ENCODE results near the gene TRIM9.

The TRIM9 gene

GRCh38 chr14:51094901-51095853 is at the start of gene TRIM9:
Gene TRIM9, minus strand, starts transcription at chr14:51095105. Its CDS starts 166 bp downstream, at chr14:51094939.
- DNase-seq, result peak; percentile 97

GRCh38 chr14:51140856-51141255 is 46.0 kb upstream of the TRIM9 start:
- no peak for DNase-seq

DNA sequence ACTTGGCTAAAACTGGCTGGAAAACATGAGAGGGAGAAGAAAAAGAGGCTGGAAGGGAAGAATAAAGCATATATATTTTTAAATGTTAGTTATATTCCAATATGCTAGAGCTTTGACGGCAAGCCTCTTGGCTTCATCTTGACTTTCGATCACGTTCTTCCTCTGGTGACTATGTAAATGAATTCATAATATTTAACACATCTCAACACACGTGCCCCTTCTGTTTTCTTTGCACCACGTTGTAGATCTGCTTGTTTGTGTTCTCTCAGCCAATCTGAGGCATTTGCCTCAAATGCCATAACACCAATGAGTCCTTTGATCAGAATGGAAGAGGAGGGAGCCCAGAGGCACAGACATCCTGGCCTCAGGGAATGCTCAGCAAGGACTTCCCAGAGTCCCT is 45.4 kb upstream of the TRIM9 start:
- DNase-seq, result no peak

DNA sequence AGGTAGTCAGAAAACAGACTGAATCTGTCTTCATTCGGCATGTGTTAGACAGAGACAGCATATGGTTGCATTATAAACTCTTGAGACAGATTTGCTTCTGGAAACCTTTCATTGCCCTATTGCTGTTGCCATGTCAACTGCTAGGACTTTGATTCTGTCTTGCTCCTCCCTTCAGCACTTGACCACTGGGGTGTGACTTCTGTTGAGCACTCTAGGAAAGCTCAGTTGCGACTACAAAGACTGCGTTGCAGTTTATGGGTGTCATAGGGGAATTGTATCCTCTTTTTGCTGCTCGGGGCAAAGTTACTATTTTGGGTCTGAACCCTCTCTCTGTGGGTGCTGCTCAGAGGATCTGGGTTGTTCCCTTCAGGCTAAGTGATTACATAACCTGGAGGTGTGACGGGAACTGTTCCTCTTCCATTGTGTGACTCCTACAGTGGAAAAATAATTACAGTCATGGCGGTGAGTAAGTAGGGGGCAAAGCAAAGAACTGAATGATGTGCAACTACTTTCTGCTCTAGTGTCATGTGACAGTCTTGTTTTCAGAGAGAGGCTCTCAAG is 44.3 kb upstream of the TRIM9 start:
- DNase-seq, result no peak

GRCh38 chr14:51138404-51139103 is 43.6 kb upstream of the TRIM9 start:
- no peak for DNase-seq

- no peak for DNase-seq
Measured at GRCh38 chr14:51131516-51131915, 36.6 kb upstream of the TRIM9 start.

GRCh38 chr14:51129130-51129529 is 34.2 kb upstream of the TRIM9 start:
- no peak for DNase-seq

GRCh38 chr14:51124029-51124428 is 29.1 kb upstream of the TRIM9 start:
- DNase-seq, result no peak

DNA sequence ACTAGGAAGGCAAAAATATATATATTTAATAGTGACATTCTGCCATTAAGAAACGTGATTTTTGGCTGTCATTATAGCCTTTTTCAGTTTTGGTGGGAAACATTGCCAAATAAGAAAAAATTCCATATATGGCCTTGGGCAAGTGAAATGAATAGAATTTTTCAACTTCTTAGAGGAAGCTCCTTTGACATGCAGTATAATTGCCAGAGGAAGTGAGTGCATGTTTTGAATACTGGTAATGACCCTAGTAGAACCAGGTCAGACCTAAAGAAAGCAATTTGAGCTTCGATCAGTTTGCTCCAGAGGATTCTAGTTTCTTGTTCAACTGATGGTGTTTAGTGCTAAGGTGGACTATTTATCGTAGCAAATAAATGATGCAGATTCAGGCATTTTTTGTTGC is 26.2 kb upstream of the TRIM9 start:
- DNase-seq, result no peak

- no peak for DNase-seq
Measured at GRCh38 chr14:51119411-51120051, 24.6 kb upstream of the TRIM9 start.

GRCh38 chr14:51118993-51119392 is 24.1 kb upstream of the TRIM9 start:
- DNase-seq, result no peak

DNA sequence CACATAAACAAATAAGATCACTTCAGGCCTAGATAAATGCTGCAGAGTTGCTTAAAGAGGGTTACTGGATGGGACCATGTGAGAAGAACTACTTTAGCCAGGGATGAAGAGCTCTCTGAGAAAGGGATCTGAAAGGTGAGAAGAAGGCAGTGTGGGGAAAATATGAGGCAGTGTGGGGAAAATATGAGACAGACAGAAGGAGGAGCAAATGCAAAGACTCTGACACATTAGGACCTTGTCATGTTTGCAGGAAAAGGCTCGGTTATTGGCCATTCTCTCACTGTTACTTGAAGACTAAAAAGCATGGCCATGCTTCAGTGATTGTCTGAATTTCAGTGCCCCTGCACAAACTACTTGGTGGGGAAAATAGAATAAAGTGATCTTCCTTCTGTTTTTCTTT is 22.7 kb upstream of the TRIM9 start:
- no peak for DNase-seq

GRCh38 chr14:51116682-51117081 is 21.8 kb upstream of the TRIM9 start:
- DNase-seq, result no peak

DNA sequence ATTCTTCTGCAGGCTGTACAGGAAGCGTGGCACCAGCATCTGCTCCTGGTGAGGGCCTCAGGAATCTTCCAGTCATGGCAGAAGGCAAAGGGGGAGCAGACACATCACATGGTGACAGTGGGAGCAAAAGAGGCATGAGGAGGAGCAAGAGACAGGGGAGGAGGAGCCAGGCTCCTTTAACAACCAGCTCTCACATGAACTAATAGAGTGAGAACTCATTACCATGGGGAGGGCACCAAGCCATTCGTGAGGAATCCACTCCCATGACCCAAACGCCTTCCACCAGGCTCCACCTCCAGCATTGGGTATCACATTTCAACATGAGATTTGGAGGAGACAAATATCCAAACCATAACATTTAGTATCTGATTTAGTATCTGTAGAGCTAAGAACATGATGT is 14.7 kb upstream of the TRIM9 start:
- DNase-seq, result no peak

DNA sequence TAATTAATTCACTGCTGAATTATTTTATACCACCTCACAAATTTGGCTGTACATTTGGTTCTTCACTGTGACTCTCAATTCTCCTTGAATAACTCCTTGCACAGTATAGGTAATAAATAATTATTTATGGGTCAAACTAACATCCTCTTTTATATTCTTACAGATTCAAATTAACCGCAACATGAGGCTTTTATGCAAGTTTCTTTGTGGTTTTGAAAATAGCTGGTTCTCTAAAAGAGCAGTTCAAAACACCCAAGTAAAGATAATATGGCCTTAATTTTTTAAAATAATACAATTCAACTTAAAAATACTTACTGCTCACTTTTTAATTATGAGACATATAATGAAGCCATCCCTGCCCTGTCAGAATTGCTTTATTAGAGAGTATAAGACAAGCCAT is 12.9 kb upstream of the TRIM9 start:
- no peak for DNase-seq

- DNase-seq, result no peak
Measured at GRCh38 chr14:51104467-51104866, 9.6 kb upstream of the TRIM9 start.

GRCh38 chr14:51097287-51097686 is 2.4 kb upstream of the TRIM9 start:
- no peak for DNase-seq

GRCh38 chr14:51096870-51097269 is 2.0 kb upstream of the TRIM9 start:
- no peak for DNase-seq

- DNase-seq, result peak; percentile 28
Measured at GRCh38 chr14:51095854-51096823, 1.2 kb upstream of the TRIM9 start.

- DNase-seq, result no peak
Measured at GRCh38 chr14:51094282-51094821, 553 bp downstream of the TRIM9 start.

- no peak for DNase-seq
Measured at GRCh38 chr14:51093371-51094281, 1.3 kb downstream of the TRIM9 start.

Data from fibroblast of skin of right quadriceps (primary cell).